ENCODE data around the gene ALMS1. TPM values are rescaled to one million over a fixed set of nuclear protein-coding genes. Genes with fewer than 3 reads are reported as not detected.
"Not testable (repeated sequence)": the region's sequence is repeated elsewhere in the genome, so short reads cannot be mapped to it uniquely, and the experiment has no call there.

ALMS1 gene
- total RNA-seq, 1 experiment from 2014 or later: 37.3 TPM

DNA sequence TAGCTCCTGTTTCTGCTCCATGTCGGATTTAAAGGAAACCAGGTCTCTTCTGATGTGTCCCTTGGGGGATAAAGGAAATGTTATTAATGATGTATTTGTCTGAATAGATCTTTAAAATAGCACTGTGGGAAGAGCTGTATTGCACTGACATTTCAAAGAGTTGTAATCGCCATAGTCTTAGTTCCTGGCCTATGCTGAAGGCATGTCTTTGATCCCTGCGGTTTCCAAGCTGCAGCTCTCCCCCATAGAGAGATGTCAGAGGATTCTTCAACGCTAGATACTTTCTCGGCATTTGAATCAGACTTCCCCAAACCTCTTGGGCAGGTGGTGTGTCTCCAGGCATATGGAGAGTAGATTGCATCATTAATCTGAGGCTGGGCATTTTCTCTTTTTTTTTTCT, 216.1 kb downstream of the ALMS1 start:
- no peaks in the 10 kb centered on the region for H3K27me3 ChIP-seq (replicated peaks; ENCODE audit: insufficient read depth, low read depth, low read length, poor library complexity)
- POLR2A ChIA-PET (ENCODE audit: low non-redundant PET): interaction anchor here (0.7 kb wide), 1 partner anchor 687 kb away, joined by 3 read pairs; no protein-coding TSS in a partner anchor
- H3K27ac ChIP-seq (ENCODE audit: low read depth, low read length, poor library complexity, severe bottlenecking): no peak overlapping the region
- peaks cover 5% of the 10 kb centered on the region for H3K36me3 ChIP-seq (ENCODE audit: insufficient read depth, low read length, poor library complexity, severe bottlenecking)
- no peak overlapping the region for H3K4me3 ChIP-seq (ENCODE audit: low read depth, low read length, poor library complexity, severe bottlenecking)
- no peak for TF ChIP-seq EZH2 (IDR thresholded peaks at IDR 0.05; ENCODE audit: borderline replicate concordance, low read depth, low read length, poor library complexity, severe bottlenecking)
- TF ChIP-seq CTCF (conservative IDR thresholded peaks at IDR 0.05; ENCODE audit: low read depth, low read length): no peak
- DNase-seq (ENCODE audit: low spot score): no peak
- BruUV-seq (replicated peaks): no TSS peak
- H3K4me1 ChIP-seq (ENCODE audit: insufficient read depth, low read length, poor library complexity, severe bottlenecking): no peaks in the 10 kb centered on the region
- intact Hi-C loops (cut with micrococcal nuclease; ENCODE audit: unreplicated experiment): no loop called here
- H3K9me3 ChIP-seq (ENCODE audit: low read depth, low read length, poor library complexity, severe bottlenecking): no peaks in the 10 kb centered on the region
- CTCF ChIA-PET: no interaction called here

DNA sequence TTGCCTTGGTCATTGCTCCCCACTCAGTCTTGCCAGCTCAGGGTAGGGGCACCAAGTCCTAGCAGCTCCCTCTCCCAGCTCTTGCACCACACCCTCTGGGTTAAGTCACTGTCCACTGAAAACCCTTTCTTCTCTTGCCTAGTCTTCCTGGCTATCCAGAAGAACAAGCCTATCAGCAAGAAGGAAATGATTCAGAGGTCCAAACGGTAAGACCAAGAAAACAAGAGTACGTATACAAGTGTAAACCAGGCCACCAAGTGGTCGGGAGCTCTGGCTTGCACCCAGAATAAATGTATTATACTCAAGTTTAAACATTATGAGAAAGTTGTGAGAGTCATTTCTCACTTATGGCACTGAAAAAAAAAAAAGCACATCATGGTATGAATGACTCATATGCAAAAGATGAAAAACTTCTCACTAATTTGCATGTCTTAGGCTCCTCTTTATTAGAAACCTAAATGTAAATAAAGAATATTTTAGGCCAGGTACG, 217.5 kb downstream of the ALMS1 start:
- CTCF ChIA-PET; POLR2A ChIA-PET (ENCODE audit: low non-redundant PET); H3K4me3 ChIP-seq (ENCODE audit: low read depth, low read length, poor library complexity, severe bottlenecking); H3K4me1 ChIP-seq (ENCODE audit: insufficient read depth, low read length, poor library complexity, severe bottlenecking); H3K27me3 ChIP-seq (replicated peaks; ENCODE audit: insufficient read depth, low read depth, low read length, poor library complexity); DNase-seq (ENCODE audit: low spot score); H3K27ac ChIP-seq (ENCODE audit: low read depth, low read length, poor library complexity, severe bottlenecking); H3K9me3 ChIP-seq (ENCODE audit: low read depth, low read length, poor library complexity, severe bottlenecking); BruUV-seq (replicated peaks); intact Hi-C loops (cut with micrococcal nuclease; ENCODE audit: unreplicated experiment); H3K36me3 ChIP-seq (ENCODE audit: insufficient read depth, low read length, poor library complexity, severe bottlenecking): not testable (repeated sequence)

DNA sequence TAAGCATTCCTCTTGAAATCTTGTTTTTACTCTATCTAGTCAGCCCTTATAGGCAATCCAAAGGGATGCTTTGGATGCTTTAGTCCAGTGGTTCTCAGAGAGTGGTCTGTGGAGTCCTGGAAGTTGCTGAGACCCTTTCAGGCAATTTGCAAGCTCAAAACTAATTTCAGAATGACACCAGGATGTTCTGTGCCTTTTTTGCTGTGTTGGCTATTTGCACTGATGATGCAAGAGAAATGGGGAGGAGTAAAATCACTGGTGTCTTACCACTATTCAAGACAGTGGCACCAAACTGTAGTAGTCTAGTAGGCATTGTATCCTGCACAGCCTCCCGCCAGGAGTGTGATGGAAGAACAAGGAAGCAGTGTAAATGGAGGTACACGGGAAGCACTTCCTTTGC, 219.0 kb downstream of the ALMS1 start:
- H3K4me1 ChIP-seq (ENCODE audit: insufficient read depth, low read length, poor library complexity, severe bottlenecking); H3K4me3 ChIP-seq (ENCODE audit: low read depth, low read length, poor library complexity, severe bottlenecking); intact Hi-C loops (cut with micrococcal nuclease; ENCODE audit: unreplicated experiment); H3K9me3 ChIP-seq (ENCODE audit: low read depth, low read length, poor library complexity, severe bottlenecking); BruUV-seq (replicated peaks); POLR2A ChIA-PET (ENCODE audit: low non-redundant PET); DNase-seq (ENCODE audit: low spot score); H3K27ac ChIP-seq (ENCODE audit: low read depth, low read length, poor library complexity, severe bottlenecking); H3K36me3 ChIP-seq (ENCODE audit: insufficient read depth, low read length, poor library complexity, severe bottlenecking); CTCF ChIA-PET; H3K27me3 ChIP-seq (replicated peaks; ENCODE audit: insufficient read depth, low read depth, low read length, poor library complexity): not testable (repeated sequence)

DNA sequence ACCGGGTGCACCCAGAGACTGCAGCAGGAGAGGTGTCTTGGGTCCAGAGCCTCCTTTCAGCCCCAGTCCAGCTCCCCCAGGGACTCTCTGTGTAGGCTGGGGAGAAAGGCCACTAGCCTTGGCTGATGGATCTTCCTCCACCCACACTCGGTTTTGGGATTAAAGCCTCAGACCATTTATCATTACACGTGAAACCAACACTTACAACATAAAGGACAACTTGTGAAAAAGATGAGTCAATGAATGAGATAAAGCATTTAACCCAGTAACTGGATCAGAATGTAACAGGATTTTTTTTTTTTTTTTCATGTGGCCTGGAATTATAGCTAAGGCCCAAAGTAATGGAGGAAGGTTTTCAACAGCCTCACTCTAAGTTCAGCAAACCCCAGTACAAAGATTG, 224.5 kb downstream of the ALMS1 start:
- ChIA-PET CTCF (no interaction called here), POLR2A (ENCODE audit: low non-redundant PET) (interaction anchor here (0.6 kb wide), 1 partner anchor 1317 kb away, joined by 6 read pairs; no protein-coding TSS in a partner anchor)
- intact Hi-C loops (cut with micrococcal nuclease; ENCODE audit: unreplicated experiment): no loop called here
- TF ChIP-seq EZH2 (IDR thresholded peaks at IDR 0.05; ENCODE audit: borderline replicate concordance, low read depth, low read length, poor library complexity, severe bottlenecking) (no peak), CTCF (conservative IDR thresholded peaks at IDR 0.05; ENCODE audit: low read depth, low read length) (no peak)
- BruUV-seq (replicated peaks): no TSS peak
- H3K9me3 ChIP-seq (ENCODE audit: low read depth, low read length, poor library complexity, severe bottlenecking): no peaks in the 10 kb centered on the region
- DNase-seq (ENCODE audit: low spot score): no peak
- H3K4me3 ChIP-seq (ENCODE audit: low read depth, low read length, poor library complexity, severe bottlenecking): no peak overlapping the region
- H3K36me3 ChIP-seq (ENCODE audit: insufficient read depth, low read length, poor library complexity, severe bottlenecking): no peaks in the 10 kb centered on the region
- H3K27me3 ChIP-seq (replicated peaks; ENCODE audit: insufficient read depth, low read depth, low read length, poor library complexity): no peaks in the 10 kb centered on the region
- no peak overlapping the region for H3K27ac ChIP-seq (ENCODE audit: low read depth, low read length, poor library complexity, severe bottlenecking)
- H3K4me1 ChIP-seq (ENCODE audit: insufficient read depth, low read length, poor library complexity, severe bottlenecking): no peaks in the 10 kb centered on the region
